ENCODE measurements around the gene MEIS2.

GRCh38 chr15:36903195-36903594 is 197.2 kb downstream of the MEIS2 start:
- TF ChIP-seq, protein P1, sequence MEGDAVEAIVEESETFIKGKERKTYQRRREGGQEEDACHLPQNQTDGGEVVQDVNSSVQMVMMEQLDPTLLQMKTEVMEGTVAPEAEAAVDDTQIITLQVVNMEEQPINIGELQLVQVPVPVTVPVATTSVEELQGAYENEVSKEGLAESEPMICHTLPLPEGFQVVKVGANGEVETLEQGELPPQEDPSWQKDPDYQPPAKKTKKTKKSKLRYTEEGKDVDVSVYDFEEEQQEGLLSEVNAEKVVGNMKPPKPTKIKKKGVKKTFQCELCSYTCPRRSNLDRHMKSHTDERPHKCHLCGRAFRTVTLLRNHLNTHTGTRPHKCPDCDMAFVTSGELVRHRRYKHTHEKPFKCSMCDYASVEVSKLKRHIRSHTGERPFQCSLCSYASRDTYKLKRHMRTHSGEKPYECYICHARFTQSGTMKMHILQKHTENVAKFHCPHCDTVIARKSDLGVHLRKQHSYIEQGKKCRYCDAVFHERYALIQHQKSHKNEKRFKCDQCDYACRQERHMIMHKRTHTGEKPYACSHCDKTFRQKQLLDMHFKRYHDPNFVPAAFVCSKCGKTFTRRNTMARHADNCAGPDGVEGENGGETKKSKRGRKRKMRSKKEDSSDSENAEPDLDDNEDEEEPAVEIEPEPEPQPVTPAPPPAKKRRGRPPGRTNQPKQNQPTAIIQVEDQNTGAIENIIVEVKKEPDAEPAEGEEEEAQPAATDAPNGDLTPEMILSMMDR (IDR thresholded peaks at IDR 0.05) = no peak
- no peak for TF ChIP-seq POLR2A (IDR thresholded peaks at IDR 0.05)
